GM12878 (cell line): Measurements from ENCODE around the gene MYH6.

Source experiments
- CTCF ChIP-seq, 3 experiments: IDR thresholded peaks in 2 of 3; conservative IDR thresholded peaks in 1 of 3; 2 replicates each; pipeline ENCODE4 v1.5.1; 2011; ENCODE audit warnings: low read depth in 3 of 3, low read length in 3 of 3, mild to moderate bottlenecking in 3 of 3, control low read depth in 2 of 3, moderate library complexity in 2 of 3, inconsistent platforms in 1 of 3, mixed read lengths in 1 of 3; ENCODE audit not compliant: control insufficient read depth in 2 of 3, insufficient read depth in 1 of 3; ENCODE audit errors: extremely low read depth in 1 of 3
- ZBTB11 ChIP-seq: fragments of 450-650 bp; formaldehyde crosslinking; IDR thresholded peaks from 2 replicates; pipeline ENCODE4 v1.5.0; 2022; ENCODE audit warnings: mild to moderate bottlenecking, missing genetic modification characterization

DNA sequence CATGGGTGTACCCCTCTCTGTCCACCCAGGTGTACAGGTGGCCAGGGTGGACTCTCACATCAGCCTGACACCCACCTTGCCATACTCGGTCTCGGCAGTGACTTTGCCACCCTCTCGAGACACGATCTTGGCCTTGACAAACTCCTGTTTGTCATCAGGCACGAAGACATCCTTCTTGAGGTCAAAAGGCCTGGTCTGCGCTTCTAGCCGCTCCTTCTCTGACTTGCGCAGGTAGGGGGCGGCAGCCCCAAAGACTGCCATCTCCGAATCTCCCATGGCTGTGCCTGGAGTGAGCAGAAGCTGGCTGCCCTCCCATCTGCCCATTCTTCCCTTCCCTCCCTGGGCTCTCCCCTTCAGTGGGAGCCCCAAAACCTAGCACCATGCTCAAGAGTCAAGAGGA is 25.4 kb upstream of the MYH6 start:
- TF ChIP-seq CTCF (IDR thresholded peaks at IDR 0.05 in 2 of 3, conservative IDR thresholded peaks at IDR 0.05 in 1 of 3; ENCODE audit: control insufficient read depth in 2 of 3, extremely low read depth in 1 of 3, insufficient read depth in 1 of 3, low read depth in 3 of 3, low read length in 3 of 3) (no peak), ZBTB11 (CRISPR knock-in tag) (no peak)
